Inferior parietal cortex (tissue), 1 donor: ENCODE data around the gene NUMB.

Experiments used
- DNase-seq: peaks from one replicate; pipeline ENCODE4 v3.0.0-alpha.2; 2016; ENCODE audit errors: extremely low spot score

The NUMB gene

GRCh38 chr14:73232984-73233383, 225.4 kb downstream of the NUMB start:
- no peak for DNase-seq

GRCh38 chr14:73231981-73232851, 226.1 kb downstream of the NUMB start:
- no peak for DNase-seq

GRCh38 chr14:73230051-73230450, 228.3 kb downstream of the NUMB start:
- no peak for DNase-seq

GRCh38 chr14:73227812-73228781, 230.2 kb downstream of the NUMB start:
- no peak for DNase-seq

- DNase-seq = no peak
These were observed 232.8 kb downstream of the NUMB start for GRCh38 chr14:73225496-73225895.
